Measurements from ENCODE around the gene C6orf163.
"Not testable (repeated sequence)": the region's sequence is repeated elsewhere in the genome, so short reads cannot be mapped to it uniquely, and the experiment has no call there.

Gene C6orf163

DNA sequence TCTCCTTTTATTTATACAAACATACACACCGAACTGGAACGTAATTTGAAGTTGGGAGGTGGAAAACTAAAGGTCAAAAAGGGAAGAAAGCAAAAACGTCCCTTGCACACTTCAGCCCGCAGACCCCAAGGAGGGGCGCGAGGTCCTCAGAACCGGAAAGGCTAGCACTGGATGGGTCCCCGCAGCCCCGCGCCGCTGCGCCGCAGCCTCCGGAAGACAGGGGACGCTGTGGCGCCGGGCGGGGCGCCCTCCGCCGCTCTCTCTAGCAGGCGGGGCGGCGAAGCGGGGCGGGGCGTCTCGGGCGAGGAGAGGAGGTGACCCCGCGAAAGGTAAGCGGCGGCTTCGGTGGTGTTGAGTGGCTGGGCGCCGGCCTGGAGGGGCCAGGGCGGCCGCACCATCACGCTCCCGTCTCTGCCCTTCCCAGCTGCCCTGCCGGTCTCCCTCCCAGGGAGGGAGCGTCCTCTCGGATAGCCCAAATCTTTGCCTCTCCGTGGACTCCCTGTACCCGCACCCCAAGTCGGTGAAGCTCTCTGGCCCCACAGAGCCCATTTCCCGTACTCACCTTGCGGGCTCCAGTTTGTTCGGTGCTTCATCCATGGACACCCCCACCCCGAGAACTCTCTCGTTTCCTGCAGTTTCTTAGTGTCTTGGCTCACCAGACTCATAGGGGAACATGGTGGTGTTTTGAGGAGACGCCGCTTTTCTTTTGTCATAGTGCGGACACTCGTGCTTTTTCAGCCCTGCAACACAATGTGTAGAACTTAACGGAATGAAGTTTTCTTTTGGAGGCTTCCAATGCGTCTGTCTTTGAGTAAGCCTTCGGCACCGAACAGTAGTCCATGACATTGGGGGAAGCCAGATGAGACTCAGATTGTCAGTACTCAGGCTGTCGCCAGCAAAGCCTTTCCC, 22.1 kb upstream of the C6orf163 start, which contains the start of gene SMIM8:
TSS of gene SMIM8 (plus strand) at position 285 of the 909 bp plus-strand sequence. CDS start 14,444 bp downstream, outside the sequence.
- peaks cover 7% of the 10 kb centered on the region for H3K4me1 ChIP-seq (ENCODE audit: control insufficient read depth, low read length)
- peak within 1 kb of the TSS; percentile 93 for H3K4me3 ChIP-seq (ENCODE audit: low read length)
- TF ChIP-seq EZH2phosphoT487 (IDR thresholded peaks at IDR 0.05; ENCODE audit: borderline replicate concordance, low read length) (no peak), CTCF (IDR thresholded peaks at IDR 0.05; ENCODE audit: low read depth, low read length, poor library complexity, severe bottlenecking) (peak; percentile 87)
- no peaks in the 10 kb centered on the region for H3K27me3 ChIP-seq (ENCODE audit: control insufficient read depth, low read length)
- peak within 1 kb of the TSS; percentile 67 for H3K4me2 ChIP-seq (ENCODE audit: low read length)
- no peaks in the 10 kb centered on the region for H4K20me1 ChIP-seq (ENCODE audit: control insufficient read depth, insufficient read depth, low read depth, low read length)
- no peaks in the 10 kb centered on the region for H3F3A ChIP-seq (ENCODE audit: control insufficient read depth, insufficient read depth)
- H3K9me3 ChIP-seq (ENCODE audit: control insufficient read depth, insufficient read depth, low read length) = no peaks in the 10 kb centered on the region
- H3K9me2 ChIP-seq (replicated peaks; ENCODE audit: control insufficient read depth, low read length) = no peaks in the 10 kb centered on the region
- 0 out of 2 replicates have a peak within 1 kb of the TSS, but pooled peaks have one; percentile 18 for H3K27ac ChIP-seq (ENCODE audit: low read depth, low read length)
- peaks cover 2% of the 10 kb centered on the region; the same call in 1 of the 2 replicates for H3K36me3 ChIP-seq (ENCODE audit: control insufficient read depth, low read length)
- H3K79me2 ChIP-seq (ENCODE audit: control insufficient read depth, low read length) = peaks cover 6% of the 10 kb centered on the region

DNA sequence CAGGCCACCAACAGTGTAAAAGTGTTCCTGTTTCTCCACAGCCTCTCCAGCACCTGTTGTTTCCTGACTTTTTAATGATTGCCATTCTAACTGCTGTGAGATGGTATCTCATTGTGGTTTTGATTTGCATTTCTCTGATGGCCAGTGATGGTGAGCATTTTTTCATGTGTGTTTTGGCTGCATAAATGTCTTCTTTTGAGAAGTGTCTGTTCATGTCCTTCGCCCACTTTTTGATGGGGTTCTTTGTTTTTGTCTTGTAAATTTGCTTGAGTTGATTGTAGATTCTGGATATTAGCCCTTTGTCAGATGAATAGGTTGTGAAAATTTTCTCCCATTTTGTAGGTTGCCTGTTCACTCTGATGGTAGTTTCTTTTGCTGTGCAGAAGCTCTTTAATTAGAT, 20.7 kb upstream of the C6orf163 start:
- not testable (repeated sequence) for H3K9me2 ChIP-seq (replicated peaks; ENCODE audit: control insufficient read depth, low read length); H3K36me3 ChIP-seq (ENCODE audit: control insufficient read depth, low read length); H3K27ac ChIP-seq (ENCODE audit: low read depth, low read length); H3K9me3 ChIP-seq (ENCODE audit: control insufficient read depth, insufficient read depth, low read length); H3K27me3 ChIP-seq (ENCODE audit: control insufficient read depth, low read length); H3K4me3 ChIP-seq (ENCODE audit: low read length); H3K4me2 ChIP-seq (ENCODE audit: low read length); H3F3A ChIP-seq (ENCODE audit: control insufficient read depth, insufficient read depth); H3K79me2 ChIP-seq (ENCODE audit: control insufficient read depth, low read length); H3K4me1 ChIP-seq (ENCODE audit: control insufficient read depth, low read length); H4K20me1 ChIP-seq (ENCODE audit: control insufficient read depth, insufficient read depth, low read depth, low read length)

DNA sequence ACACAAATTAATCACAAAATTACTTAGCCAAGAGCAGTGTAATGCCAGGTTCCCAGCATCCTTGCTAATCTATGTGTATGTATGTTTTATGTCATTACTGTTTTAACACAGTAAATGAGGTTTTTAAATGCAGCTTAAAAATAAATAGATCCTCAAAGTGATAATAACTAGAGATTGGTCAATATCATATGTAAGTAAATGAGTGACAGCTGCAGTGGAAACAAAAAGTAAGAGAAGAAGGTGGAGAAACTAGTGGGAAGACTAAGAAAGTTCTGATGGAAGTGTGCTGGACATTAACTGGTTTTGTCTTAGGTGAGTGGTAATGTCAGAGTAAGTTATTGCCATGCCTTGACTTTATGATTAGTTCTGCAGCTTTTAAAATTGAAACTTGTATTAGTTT, 13.7 kb upstream of the C6orf163 start:
- Histone ChIP-seq H3K36me3 (ENCODE audit: control insufficient read depth, low read length) (no peaks in the 10 kb centered on the region), H4K20me1 (ENCODE audit: control insufficient read depth, insufficient read depth, low read depth, low read length) (no peaks in the 10 kb centered on the region), H3F3A (ENCODE audit: control insufficient read depth, insufficient read depth) (no peaks in the 10 kb centered on the region), H3K4me2 (ENCODE audit: low read length) (no peak overlapping the region), H3K27ac (ENCODE audit: low read depth, low read length) (no peak overlapping the region), H3K79me2 (ENCODE audit: control insufficient read depth, low read length) (peaks cover 10% of the 10 kb centered on the region), H3K27me3 (ENCODE audit: control insufficient read depth, low read length) (no peaks in the 10 kb centered on the region), H3K9me3 (ENCODE audit: control insufficient read depth, insufficient read depth, low read length) (no peaks in the 10 kb centered on the region), H3K9me2 (replicated peaks; ENCODE audit: control insufficient read depth, low read length) (no peaks in the 10 kb centered on the region), H3K4me3 (ENCODE audit: low read length) (no peak overlapping the region), H3K4me1 (ENCODE audit: control insufficient read depth, low read length) (0 out of 2 replicates have a peak, but pooled peaks cover 3% of the 10 kb centered on the region)
- TF ChIP-seq CTCF (IDR thresholded peaks at IDR 0.05; ENCODE audit: low read depth, low read length, poor library complexity, severe bottlenecking) = no peak

GRCh38 chr6:87333033-87333432, 11.6 kb upstream of the C6orf163 start:
- H3K4me2 ChIP-seq (ENCODE audit: low read length) = no peak overlapping the region
- TF ChIP-seq EZH2phosphoT487 (IDR thresholded peaks at IDR 0.05; ENCODE audit: borderline replicate concordance, low read length) (no peak), CTCF (IDR thresholded peaks at IDR 0.05; ENCODE audit: low read depth, low read length, poor library complexity, severe bottlenecking) (no peak)
- 0 out of 2 replicates have a peak, but pooled peaks cover 3% of the 10 kb centered on the region for H3K4me1 ChIP-seq (ENCODE audit: control insufficient read depth, low read length)
- H3K27me3 ChIP-seq (ENCODE audit: control insufficient read depth, low read length) = no peaks in the 10 kb centered on the region
- H3K9me2 ChIP-seq (replicated peaks; ENCODE audit: control insufficient read depth, low read length) = no peaks in the 10 kb centered on the region
- H3K27ac ChIP-seq (ENCODE audit: low read depth, low read length) = no peak overlapping the region
- H3K9me3 ChIP-seq (ENCODE audit: control insufficient read depth, insufficient read depth, low read length) = no peaks in the 10 kb centered on the region
- no peaks in the 10 kb centered on the region for H3K36me3 ChIP-seq (ENCODE audit: control insufficient read depth, low read length)
- no peaks in the 10 kb centered on the region for H3F3A ChIP-seq (ENCODE audit: control insufficient read depth, insufficient read depth)
- no peak overlapping the region for H3K4me3 ChIP-seq (ENCODE audit: low read length)
- peaks cover 10% of the 10 kb centered on the region for H3K79me2 ChIP-seq (ENCODE audit: control insufficient read depth, low read length)
- no peaks in the 10 kb centered on the region for H4K20me1 ChIP-seq (ENCODE audit: control insufficient read depth, insufficient read depth, low read depth, low read length)
